Duodenal mucosa (tissue), 2 donors: Measurements from ENCODE around the gene IRF2BPL.

Source experiments
- H3K27ac ChIP-seq: one replicate; pipeline ENCODE4 v1.7.0; 2013; ENCODE audit warnings: low read depth, low read length
- H3K27me3 ChIP-seq, 2 donors: one replicate each; pipeline ENCODE4 v1.7.0; 2013; ENCODE audit warnings: low read length in 2 of 2, control low read depth in 1 of 2; ENCODE audit not compliant: insufficient read depth in 2 of 2, control insufficient read depth in 1 of 2
- H3K36me3 ChIP-seq, 2 donors: one replicate each; pipeline ENCODE4 v1.7.0; 2013; ENCODE audit warnings: low read length in 2 of 2, control low read depth in 1 of 2; ENCODE audit not compliant: insufficient read depth in 2 of 2, control insufficient read depth in 1 of 2
- H3K4me1 ChIP-seq, 2 donors: one replicate each; pipeline ENCODE4 v1.7.0; 2013; ENCODE audit warnings: low read length in 2 of 2, control low read depth in 1 of 2; ENCODE audit not compliant: insufficient read depth in 2 of 2, control insufficient read depth in 1 of 2
- H3K4me3 ChIP-seq, 2 donors: one replicate each; pipeline ENCODE4 v1.7.0; 2013; ENCODE audit warnings: low read length in 2 of 2, low read depth in 1 of 2
- H3K9ac ChIP-seq, 2 donors: one replicate each; pipeline ENCODE4 v1.7.0; 2013; ENCODE audit warnings: low read length in 2 of 2, low read depth in 1 of 2
- H3K9me3 ChIP-seq, 2 donors: one replicate each; pipeline ENCODE4 v1.7.0; 2013; ENCODE audit warnings: low read length in 2 of 2, control low read depth in 1 of 2; ENCODE audit not compliant: control insufficient read depth in 1 of 2

IRF2BPL gene

DNA sequence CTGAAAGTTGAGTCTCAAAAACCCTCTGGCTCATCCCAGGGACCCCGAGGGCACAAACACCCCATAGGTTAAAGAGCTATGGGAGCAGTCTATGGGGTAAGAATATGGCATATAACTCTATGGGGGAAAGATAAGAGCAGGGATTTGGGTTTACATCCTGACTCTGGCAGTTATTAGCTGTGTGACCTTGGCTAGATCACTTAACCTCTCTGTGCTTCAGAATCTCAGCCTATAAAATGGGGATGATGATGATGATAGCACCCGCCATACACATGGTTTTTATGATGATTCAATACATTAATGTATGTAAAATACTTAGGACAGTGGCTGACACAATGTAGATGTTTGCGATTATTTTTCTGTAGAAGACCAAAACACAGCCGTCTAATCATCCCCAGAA is 26.2 kb downstream of the IRF2BPL start:
- Histone ChIP-seq H3K4me1 (peaks cover 12 to 15% of the 10 kb centered on the region in 2 donors), H3K9me3 (no peaks in the 10 kb centered on the region), H3K36me3 (no peaks in the 10 kb centered on the region), H3K4me3 (no peak overlapping the region), H3K9ac (no peak overlapping the region), H3K27me3 (no peaks in the 10 kb centered on the region), H3K27ac (no peak overlapping the region)

DNA sequence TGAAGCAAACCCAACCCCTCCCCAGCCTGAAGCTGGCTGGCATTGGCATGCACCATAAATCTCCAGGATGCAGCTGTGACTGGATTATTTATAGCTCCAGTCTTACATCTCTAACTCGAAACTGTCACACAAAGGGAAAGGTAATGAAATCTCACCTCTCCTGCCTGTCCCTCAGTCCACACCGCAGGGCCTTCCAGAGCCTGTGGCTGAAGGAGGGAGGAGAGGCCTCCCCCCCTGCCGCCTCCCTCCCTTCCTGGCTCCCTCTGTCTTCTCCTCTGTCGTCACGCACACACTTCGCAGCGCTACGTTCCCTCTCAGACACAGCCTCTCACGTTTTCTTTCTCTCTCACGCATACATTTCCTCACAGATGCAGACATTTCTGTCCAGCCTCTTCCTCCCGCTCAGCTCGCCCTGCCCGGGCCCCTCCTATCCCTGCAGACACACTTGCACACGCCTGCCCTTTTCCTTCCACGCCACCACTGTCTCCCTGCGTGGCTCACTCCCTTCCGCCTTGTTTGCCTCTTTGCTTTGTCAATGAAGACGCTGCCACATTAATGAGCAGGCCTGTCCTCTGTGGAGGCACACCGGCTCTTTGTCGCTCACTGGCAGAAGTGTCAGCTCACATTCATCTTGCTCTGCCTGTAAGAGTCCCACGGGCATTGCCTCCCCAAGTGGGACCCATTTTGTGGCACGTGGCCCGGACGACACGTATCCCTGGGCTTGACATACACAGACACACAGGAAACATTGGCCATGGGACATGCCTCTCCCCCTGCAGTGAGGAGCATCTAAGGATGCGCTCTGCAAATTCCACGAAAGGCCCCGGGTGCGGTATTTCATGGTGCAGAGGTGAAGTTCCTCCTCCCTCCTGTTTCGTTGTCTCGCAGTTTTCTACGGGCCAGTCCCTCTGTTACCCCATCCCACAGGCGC is 27.9 kb downstream of the IRF2BPL start:
- peak overlapping the region in 1 of 2 donors; percentile 32 for H3K4me3 ChIP-seq
- no peak overlapping the region for H3K27ac ChIP-seq
- H3K9ac ChIP-seq: peak overlapping the region in 1 of 2 donors; percentile 37
- H3K4me1 ChIP-seq: peaks cover 7 to 9% of the 10 kb centered on the region in 2 donors
- no peaks in the 10 kb centered on the region for H3K27me3 ChIP-seq
- no peaks in the 10 kb centered on the region for H3K9me3 ChIP-seq
- no peaks in the 10 kb centered on the region for H3K36me3 ChIP-seq

DNA sequence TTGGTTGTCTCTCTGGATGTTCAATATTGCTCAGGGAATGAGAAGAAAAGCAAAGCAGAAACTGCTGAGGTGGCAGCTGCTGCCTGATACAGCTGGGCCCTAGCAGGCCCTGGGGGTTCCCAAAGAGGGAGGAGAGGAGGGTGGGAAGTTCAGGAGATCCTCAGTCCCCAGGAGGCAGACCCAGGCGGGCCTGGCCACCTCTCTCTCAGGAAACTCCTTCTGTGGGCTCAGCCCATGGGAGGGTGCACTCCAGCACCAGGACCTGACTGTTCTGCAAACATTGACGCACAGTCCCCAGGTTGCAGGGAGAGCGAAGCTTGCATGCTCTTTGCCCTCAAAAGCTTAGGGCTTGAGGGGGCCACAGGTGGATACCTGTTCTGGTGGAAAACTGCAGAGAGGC is 29.6 kb downstream of the IRF2BPL start:
- Histone ChIP-seq H3K27me3 (no peaks in the 10 kb centered on the region), H3K4me1 (peaks cover under 1 to 7% of the 10 kb centered on the region in 2 donors), H3K9ac (no peak overlapping the region), H3K27ac (no peak overlapping the region), H3K4me3 (no peak overlapping the region), H3K36me3 (no peaks in the 10 kb centered on the region), H3K9me3 (no peaks in the 10 kb centered on the region)

DNA sequence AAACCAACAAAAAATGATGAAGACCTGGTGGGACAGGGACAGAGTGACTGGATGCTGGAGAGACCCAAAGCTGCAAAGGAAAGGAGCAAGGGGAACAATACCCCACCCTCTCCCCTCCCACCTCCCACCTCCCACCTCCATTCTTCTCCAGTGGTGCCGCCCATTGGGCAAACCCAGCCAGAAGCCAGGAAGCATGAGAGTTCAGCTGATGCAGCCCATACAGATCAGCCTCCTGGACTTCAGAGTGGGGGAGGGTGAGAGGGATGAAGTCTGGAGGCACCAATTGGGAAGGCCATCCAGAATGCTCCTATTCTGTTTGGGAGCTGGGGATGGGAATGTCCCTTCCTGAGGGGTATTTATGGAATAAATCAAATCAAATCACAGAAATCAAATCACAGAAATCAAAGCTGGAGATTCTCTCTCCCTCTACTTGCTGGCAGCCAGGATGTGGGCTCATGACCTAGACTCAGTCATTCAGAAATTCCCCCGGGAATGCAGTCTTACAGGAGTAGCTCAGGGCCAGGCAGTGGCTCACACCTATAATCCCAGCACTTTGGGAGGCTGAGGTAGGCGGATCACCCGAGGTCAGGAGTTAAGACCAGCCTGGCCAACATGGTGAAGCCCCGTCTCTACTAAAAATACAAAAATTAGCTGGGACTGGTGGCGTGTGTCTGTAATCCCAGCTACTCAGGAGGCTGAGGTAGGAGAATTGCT is 31.1 kb downstream of the IRF2BPL start:
- H3K36me3 ChIP-seq: no peaks in the 10 kb centered on the region
- peaks cover 0 to 7% of the 10 kb centered on the region in 2 donors for H3K4me1 ChIP-seq
- no peak overlapping the region for H3K27ac ChIP-seq
- H3K9ac ChIP-seq: no peak overlapping the region
- no peaks in the 10 kb centered on the region for H3K27me3 ChIP-seq
- H3K4me3 ChIP-seq: no peak overlapping the region
- H3K9me3 ChIP-seq: no peaks in the 10 kb centered on the region

DNA sequence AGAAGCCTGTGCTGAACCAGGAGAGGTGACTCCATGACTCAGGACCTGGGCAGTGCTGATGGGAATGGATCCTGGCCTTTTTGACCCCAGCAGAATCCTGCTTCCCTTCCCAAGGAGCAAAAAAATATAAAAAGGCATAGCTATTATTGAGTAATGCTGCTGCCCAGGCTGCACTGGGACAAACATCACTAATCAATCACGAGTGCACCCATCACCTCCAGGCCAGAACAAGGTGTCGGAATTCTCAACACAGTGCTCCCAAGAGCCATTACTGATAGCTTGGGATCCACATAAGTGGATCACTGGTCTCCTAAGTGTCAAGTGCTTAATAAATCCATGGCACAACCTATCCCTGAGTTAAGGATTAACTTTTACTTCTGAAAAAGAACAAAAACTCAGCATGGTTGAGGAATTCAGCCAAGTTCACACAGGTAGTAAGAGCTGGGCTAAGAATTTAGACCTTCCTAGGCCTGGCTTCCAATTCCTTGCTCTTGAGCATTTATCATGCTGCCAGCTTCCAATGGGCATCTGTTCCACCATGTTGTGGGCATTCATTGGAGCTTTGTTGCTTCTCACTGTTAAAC is 31.9 kb downstream of the IRF2BPL start:
- no peak overlapping the region for H3K4me3 ChIP-seq
- no peaks in the 10 kb centered on the region for H3K9me3 ChIP-seq
- no peaks in the 10 kb centered on the region for H3K36me3 ChIP-seq
- peaks cover 0 to 7% of the 10 kb centered on the region in 2 donors for H3K4me1 ChIP-seq
- H3K27me3 ChIP-seq: no peaks in the 10 kb centered on the region
- no peak overlapping the region for H3K27ac ChIP-seq
- H3K9ac ChIP-seq: no peak overlapping the region

DNA sequence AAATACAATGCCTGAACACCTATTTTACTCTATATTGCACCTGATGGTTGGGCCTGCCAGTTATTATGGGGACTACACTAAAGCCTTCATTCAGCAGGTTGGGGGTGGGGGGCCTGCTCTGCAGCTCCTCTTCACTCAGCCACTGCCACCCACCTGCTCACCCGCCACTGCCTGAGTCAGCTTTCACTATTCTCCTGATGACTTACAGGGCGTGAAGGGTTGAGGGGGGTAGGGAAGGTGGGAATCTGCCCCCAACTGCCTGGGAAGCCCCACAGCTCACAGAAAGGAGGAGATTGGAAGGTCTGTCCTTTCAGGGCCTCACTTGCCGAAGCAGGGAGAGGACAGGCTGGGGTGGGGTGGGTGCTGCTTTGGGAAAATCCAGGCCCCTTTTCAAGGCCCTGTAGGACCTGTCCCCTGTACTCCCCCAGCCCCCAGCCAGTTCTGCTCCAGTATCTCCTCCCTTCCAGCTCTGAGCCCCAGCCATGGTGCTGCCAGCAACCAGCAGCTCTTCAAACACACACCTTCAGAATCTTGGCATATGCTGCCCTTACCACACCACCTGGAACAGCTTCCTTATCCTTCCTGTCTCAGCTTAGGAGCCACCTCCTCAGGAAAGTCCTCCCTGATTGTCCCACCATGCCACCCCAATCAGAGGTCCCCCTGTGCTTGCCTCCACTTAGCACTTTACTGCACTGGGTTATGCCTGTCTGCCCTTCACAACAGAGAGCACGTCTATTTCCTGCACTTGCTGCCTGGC is 33.1 kb downstream of the IRF2BPL start:
- Histone ChIP-seq H3K27me3 (no peaks in the 10 kb centered on the region), H3K9ac (no peak overlapping the region), H3K27ac (no peak overlapping the region), H3K36me3 (no peaks in the 10 kb centered on the region), H3K9me3 (no peaks in the 10 kb centered on the region), H3K4me1 (peaks cover 0 to 2% of the 10 kb centered on the region in 2 donors), H3K4me3 (no peak overlapping the region)

DNA sequence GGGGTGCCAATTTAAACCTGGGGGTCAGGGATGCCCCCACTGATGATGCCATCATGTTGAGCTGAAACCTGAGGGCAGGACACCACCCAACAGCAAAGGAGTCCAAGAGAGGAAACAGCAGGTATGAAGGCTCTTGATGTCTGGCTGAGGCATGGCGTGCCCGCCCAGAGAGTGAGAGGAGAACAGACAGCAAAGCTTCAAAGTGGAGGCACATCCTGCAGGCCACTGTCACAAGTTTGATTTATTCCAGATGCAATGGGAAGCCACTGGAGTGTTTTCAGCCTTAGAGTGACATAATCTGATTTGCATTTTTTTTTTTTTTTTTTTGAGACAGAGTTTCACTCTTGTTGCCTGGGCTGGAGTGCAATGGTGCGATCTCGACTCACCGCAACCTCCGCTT is 34.8 kb downstream of the IRF2BPL start:
- H3K4me3 ChIP-seq: no peak overlapping the region
- H3K27me3 ChIP-seq: no peaks in the 10 kb centered on the region
- no peaks in the 10 kb centered on the region for H3K4me1 ChIP-seq
- H3K9me3 ChIP-seq: no peaks in the 10 kb centered on the region
- no peak overlapping the region for H3K27ac ChIP-seq
- no peaks in the 10 kb centered on the region for H3K36me3 ChIP-seq
- H3K9ac ChIP-seq: no peak overlapping the region

DNA sequence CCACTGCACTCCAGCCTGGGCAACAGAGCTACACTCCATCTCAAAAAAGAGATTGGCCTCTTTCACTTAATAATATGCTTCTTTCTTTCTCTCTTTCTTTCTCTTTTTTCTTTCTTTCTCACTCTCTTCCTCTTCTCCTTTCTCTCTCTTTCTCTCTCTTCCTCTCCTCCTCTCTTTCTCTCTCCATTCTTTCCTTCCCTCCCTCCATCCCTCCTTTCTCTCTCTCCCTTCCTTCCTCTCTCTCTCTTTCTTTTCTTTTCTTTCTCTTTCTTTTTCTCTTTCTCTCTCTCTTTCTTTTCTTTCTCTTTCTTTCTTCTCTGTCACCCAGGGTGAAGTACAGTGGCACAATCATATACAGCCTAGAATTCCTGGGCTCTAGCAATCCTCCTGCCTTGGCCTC is 38.4 kb downstream of the IRF2BPL start:
- H3K36me3 ChIP-seq: no peaks in the 10 kb centered on the region
- no peak overlapping the region for H3K27ac ChIP-seq
- no peaks in the 10 kb centered on the region for H3K9me3 ChIP-seq
- H3K9ac ChIP-seq: no peak overlapping the region
- no peaks in the 10 kb centered on the region for H3K4me1 ChIP-seq
- H3K4me3 ChIP-seq: no peak overlapping the region
- H3K27me3 ChIP-seq: no peaks in the 10 kb centered on the region

DNA sequence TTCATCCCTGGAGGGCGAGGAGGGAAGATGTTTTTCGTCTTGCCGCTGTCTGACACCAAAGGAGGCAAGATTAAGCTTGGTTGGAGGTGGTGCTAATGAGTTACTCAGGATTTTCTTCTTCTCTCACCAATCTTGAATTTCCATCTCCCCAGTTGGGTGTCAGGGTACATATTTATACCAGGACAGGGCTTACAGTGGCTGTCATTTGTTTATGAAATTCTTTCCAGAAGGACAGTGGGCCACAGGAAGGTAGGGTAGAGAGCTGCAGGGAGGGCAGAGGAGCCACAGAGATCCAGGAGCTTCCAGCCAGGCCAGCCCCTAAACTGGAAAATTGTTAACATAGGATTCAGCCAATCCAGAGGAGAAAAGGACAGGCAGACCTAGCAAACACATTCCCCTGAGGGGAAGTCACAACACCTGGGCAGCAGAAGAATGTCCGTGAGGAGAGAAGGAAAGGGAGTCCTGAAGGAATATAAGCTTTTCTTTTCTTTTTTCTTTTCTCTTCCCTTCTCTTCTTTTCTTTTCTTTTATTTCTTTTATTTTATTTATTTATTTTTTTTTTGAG is 40.5 kb downstream of the IRF2BPL start:
- Histone ChIP-seq H3K36me3 (no peaks in the 10 kb centered on the region), H3K9me3 (no peaks in the 10 kb centered on the region), H3K4me1 (no peaks in the 10 kb centered on the region), H3K9ac (no peak overlapping the region), H3K4me3 (no peak overlapping the region), H3K27me3 (no peaks in the 10 kb centered on the region), H3K27ac (no peak overlapping the region)
